ENCODE measurements around the gene HLA-B.

HLA-B gene

DNA sequence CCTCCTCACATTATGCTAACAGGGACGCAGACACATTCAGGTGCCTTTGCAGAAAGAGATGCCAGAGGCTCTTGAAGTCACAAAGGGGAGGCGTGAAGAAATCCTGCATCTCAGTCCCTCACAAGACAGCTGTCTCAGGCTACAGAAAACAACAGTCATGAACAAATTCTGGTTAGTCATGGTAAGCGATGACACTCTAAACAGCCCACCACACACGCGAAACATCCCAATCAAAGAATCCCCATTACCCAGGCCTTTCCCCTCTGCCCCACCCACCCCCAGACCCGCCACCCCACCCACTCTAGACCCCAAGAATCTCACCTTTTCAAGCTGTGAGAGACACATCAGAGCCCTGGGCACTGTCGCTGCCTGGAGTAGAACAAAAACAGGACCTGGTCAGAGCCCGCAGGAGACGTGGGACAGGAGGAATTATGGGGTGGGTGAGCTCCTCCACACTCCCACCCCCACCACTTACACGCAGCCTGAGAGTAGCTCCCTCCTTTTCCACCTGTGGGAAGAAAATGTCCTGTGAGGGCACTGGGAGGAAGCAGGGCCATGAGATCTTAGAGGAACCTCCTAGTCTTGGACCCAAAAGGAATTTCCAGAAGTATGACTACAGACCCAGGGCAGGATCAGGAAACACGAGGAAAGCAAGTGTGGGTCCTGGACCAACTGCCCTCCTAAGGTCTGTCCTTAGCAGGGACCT lies 2.7 kb downstream of the HLA-B start:
- Histone ChIP-seq H3K4ac (ENCODE audit: low read depth, low read length) (no peak overlapping the region), H3K27me3 (ENCODE audit: insufficient read depth, low read length, poor library complexity) (peaks cover 12% of the 10 kb centered on the region), H3K18ac (ENCODE audit: low read length) (no peak overlapping the region), H2BK5ac (ENCODE audit: low read length) (no peak overlapping the region), H3K79me1 (ENCODE audit: low read length) (no peaks in the 10 kb centered on the region), H4K8ac (ENCODE audit: low read depth, low read length) (no peak overlapping the region), H3K4me2 (ENCODE audit: low read length) (no peak overlapping the region), H3K79me2 (ENCODE audit: control insufficient read depth, insufficient read depth, low read length) (no peaks in the 10 kb centered on the region), H3K27ac (ENCODE audit: low read depth, low read length) (no peak overlapping the region), H2BK15ac (replicated peaks; ENCODE audit: low read depth) (no peak overlapping the region), H2AK5ac (ENCODE audit: low read length) (no peak overlapping the region), H2BK120ac (ENCODE audit: low read depth, low read length) (no peak overlapping the region), H3K36me3 (ENCODE audit: control insufficient read depth, insufficient read depth, low read length) (no peaks in the 10 kb centered on the region), H3K23ac (ENCODE audit: low read length) (no peak overlapping the region), H3K4me1 (ENCODE audit: control insufficient read depth, low read depth, low read length) (no peaks in the 10 kb centered on the region), H3K56ac (ENCODE audit: low read length) (no peak overlapping the region), H3K9ac (ENCODE audit: low read length) (no peak overlapping the region), H4K5ac (ENCODE audit: low read length) (no peak overlapping the region), H3K4me3 (ENCODE audit: low read length) (no peak overlapping the region)
- no CpG with 5 or more reads among the region's 11 CpGs for WGBS (ENCODE audit: extremely low coverage, insufficient coverage, low lambda C conversion rate)
- no peak for DNase-seq

GRCh38 chr6:31353384-31353945 lies 3.5 kb downstream of the HLA-B start:
- Histone ChIP-seq H2BK120ac (ENCODE audit: low read depth, low read length) (no peak overlapping the region), H3K79me2 (ENCODE audit: control insufficient read depth, insufficient read depth, low read length) (no peaks in the 10 kb centered on the region), H3K27ac (ENCODE audit: low read depth, low read length) (no peak overlapping the region), H3K23ac (ENCODE audit: low read length) (no peak overlapping the region), H2AK5ac (ENCODE audit: low read length) (no peak overlapping the region), H3K9ac (ENCODE audit: low read length) (no peak overlapping the region), H3K18ac (ENCODE audit: low read length) (no peak overlapping the region), H3K56ac (ENCODE audit: low read length) (no peak overlapping the region), H3K4me3 (ENCODE audit: low read length) (no peak overlapping the region), H3K4ac (ENCODE audit: low read depth, low read length) (no peak overlapping the region), H3K36me3 (ENCODE audit: control insufficient read depth, insufficient read depth, low read length) (no peaks in the 10 kb centered on the region), H3K4me1 (ENCODE audit: control insufficient read depth, low read depth, low read length) (no peaks in the 10 kb centered on the region), H4K8ac (ENCODE audit: low read depth, low read length) (no peak overlapping the region), H3K27me3 (ENCODE audit: insufficient read depth, low read length, poor library complexity) (peaks cover 10% of the 10 kb centered on the region), H3K79me1 (ENCODE audit: low read length) (no peaks in the 10 kb centered on the region), H4K5ac (ENCODE audit: low read length) (no peak overlapping the region), H2BK5ac (ENCODE audit: low read length) (no peak overlapping the region), H2BK15ac (replicated peaks; ENCODE audit: low read depth) (no peak overlapping the region), H3K4me2 (ENCODE audit: low read length) (no peak overlapping the region)
- no peak for DNase-seq
- WGBS (ENCODE audit: extremely low coverage, insufficient coverage, low lambda C conversion rate), result no CpG with 5 or more reads among the region's 6 CpGs

DNA sequence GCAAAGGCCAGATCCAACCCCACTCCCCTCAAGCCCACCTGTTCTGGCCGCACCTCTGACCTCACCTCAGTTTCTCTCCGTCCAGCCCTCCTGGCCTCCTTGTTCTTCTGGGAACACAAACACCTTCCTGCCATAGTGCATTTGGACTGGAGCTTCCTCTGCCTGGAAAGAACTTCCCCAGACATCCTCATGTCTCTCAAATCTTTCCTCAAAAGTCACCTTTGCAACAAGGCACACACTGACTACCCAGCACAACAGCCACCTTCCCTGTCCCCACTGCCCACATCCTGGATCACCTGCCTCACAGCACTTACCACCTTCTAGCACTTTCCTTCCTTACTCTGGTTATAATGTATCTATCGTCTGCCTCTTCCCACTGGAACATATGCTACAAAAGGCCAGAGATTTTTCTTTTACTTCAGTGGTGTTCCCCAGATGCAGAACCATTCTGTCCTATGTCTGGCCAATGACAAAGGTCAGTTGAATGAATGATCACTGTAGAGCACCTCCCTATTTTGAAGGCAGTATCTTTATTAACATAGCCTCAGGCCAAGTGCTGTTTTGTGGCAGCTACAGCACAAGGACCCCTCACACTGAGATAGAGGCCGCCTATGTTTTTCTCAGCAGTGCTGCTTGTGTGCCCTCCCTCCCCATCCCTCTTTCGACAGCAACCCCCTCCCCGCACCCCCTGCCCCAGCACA lies 4.1 kb downstream of the HLA-B start:
- no CpG with 5 or more reads among the region's 6 CpGs for WGBS (ENCODE audit: extremely low coverage, insufficient coverage, low lambda C conversion rate)
- Histone ChIP-seq H3K18ac (ENCODE audit: low read length) (no peak overlapping the region), H3K79me1 (ENCODE audit: low read length) (no peaks in the 10 kb centered on the region), H2AK5ac (ENCODE audit: low read length) (no peak overlapping the region), H3K4me2 (ENCODE audit: low read length) (no peak overlapping the region), H3K4ac (ENCODE audit: low read depth, low read length) (no peak overlapping the region), H4K5ac (ENCODE audit: low read length) (no peak overlapping the region), H3K23ac (ENCODE audit: low read length) (no peak overlapping the region), H3K27ac (ENCODE audit: low read depth, low read length) (no peak overlapping the region), H2BK15ac (replicated peaks; ENCODE audit: low read depth) (no peak overlapping the region), H4K8ac (ENCODE audit: low read depth, low read length) (no peak overlapping the region), H3K79me2 (ENCODE audit: control insufficient read depth, insufficient read depth, low read length) (no peaks in the 10 kb centered on the region), H3K9ac (ENCODE audit: low read length) (no peak overlapping the region), H3K36me3 (ENCODE audit: control insufficient read depth, insufficient read depth, low read length) (no peaks in the 10 kb centered on the region), H3K4me3 (ENCODE audit: low read length) (no peak overlapping the region), H3K56ac (ENCODE audit: low read length) (no peak overlapping the region), H2BK5ac (ENCODE audit: low read length) (no peak overlapping the region), H3K4me1 (ENCODE audit: control insufficient read depth, low read depth, low read length) (no peaks in the 10 kb centered on the region), H3K27me3 (ENCODE audit: insufficient read depth, low read length, poor library complexity) (peaks cover 6% of the 10 kb centered on the region), H2BK120ac (ENCODE audit: low read depth, low read length) (no peak overlapping the region)
- DNase-seq, result no peak

DNA sequence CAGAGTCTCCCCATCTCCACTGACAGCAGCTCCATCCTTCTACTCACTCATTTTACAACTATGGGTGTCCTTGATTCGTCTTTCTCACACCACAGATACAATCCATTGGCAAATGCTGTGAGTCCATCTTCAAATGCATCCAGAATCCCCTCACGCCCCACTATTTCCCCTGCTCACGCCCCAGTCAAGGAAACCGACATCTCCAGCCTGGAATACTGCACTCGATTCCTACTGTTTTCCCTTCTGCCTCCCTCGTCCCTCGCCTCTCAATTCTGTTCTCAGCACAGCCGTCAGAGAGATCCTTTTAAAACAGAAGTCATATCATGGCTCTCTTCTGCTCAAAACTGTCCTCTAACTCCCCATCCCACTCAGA lies 4.7 kb downstream of the HLA-B start:
- Histone ChIP-seq H3K4me2 (ENCODE audit: low read length) (no peak overlapping the region), H3K9ac (ENCODE audit: low read length) (no peak overlapping the region), H3K4ac (ENCODE audit: low read depth, low read length) (no peak overlapping the region), H2BK5ac (ENCODE audit: low read length) (no peak overlapping the region), H2BK15ac (replicated peaks; ENCODE audit: low read depth) (no peak overlapping the region), H2BK120ac (ENCODE audit: low read depth, low read length) (no peak overlapping the region), H2AK5ac (ENCODE audit: low read length) (no peak overlapping the region), H3K4me1 (ENCODE audit: control insufficient read depth, low read depth, low read length) (no peaks in the 10 kb centered on the region), H3K27me3 (ENCODE audit: insufficient read depth, low read length, poor library complexity) (peaks cover 5% of the 10 kb centered on the region), H3K36me3 (ENCODE audit: control insufficient read depth, insufficient read depth, low read length) (no peaks in the 10 kb centered on the region), H4K8ac (ENCODE audit: low read depth, low read length) (no peak overlapping the region), H3K56ac (ENCODE audit: low read length) (no peak overlapping the region), H3K23ac (ENCODE audit: low read length) (no peak overlapping the region), H3K27ac (ENCODE audit: low read depth, low read length) (no peak overlapping the region), H4K5ac (ENCODE audit: low read length) (no peak overlapping the region), H3K79me1 (ENCODE audit: low read length) (no peaks in the 10 kb centered on the region), H3K4me3 (ENCODE audit: low read length) (no peak overlapping the region), H3K18ac (ENCODE audit: low read length) (no peak overlapping the region), H3K79me2 (ENCODE audit: control insufficient read depth, insufficient read depth, low read length) (no peaks in the 10 kb centered on the region)
- WGBS (ENCODE audit: extremely low coverage, insufficient coverage, low lambda C conversion rate), result no CpG with 5 or more reads among the region's 8 CpGs
- no peak for DNase-seq

DNA sequence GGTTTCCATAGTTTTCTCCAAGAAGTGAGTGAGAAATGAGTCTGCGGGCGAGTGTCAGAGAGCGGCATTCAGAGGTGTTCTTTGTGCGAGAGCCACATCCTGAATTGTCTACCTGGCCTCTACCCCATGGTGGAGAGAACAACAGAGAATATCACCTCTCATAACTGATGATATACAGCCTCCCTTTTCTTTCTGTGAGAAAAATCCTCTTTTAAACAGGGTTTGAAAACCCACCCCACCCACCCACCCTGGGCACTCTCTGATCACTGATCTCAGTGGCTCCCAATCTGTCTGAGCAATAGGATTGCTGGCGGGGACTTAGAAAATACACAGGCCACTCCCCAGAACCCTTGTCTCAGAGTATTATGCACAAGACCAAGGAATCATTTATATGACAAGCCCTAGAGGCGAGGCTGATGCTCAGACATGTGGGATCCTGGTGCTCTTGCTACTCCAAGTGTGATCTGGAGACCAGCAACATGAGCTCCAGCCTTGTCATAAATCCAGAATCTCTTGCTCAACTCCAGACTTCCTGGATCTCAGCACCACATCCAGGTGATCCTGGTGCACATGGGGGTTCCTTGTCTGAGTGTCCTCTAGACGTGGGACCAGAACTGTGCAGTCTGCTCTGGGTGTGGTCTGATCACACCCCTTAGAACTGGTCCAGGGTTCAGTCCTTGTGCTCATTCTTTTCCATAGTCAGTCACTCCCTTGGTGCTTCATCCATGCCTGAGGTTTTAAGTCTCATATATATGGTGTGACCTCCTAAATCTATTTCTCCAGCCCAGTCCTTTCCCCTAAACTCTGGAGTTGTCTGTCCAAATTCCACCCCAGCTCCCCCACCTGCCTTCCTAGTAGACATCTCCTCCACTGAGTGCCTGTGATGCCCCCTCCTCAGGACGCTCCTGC lies 5.3 kb downstream of the HLA-B start:
- Histone ChIP-seq H3K9ac (ENCODE audit: low read length) (no peak overlapping the region), H2BK15ac (replicated peaks; ENCODE audit: low read depth) (no peak overlapping the region), H3K79me1 (ENCODE audit: low read length) (no peaks in the 10 kb centered on the region), H3K23ac (ENCODE audit: low read length) (no peak overlapping the region), H3K56ac (ENCODE audit: low read length) (no peak overlapping the region), H2BK120ac (ENCODE audit: low read depth, low read length) (no peak overlapping the region), H3K4me1 (ENCODE audit: control insufficient read depth, low read depth, low read length) (no peaks in the 10 kb centered on the region), H3K4me3 (ENCODE audit: low read length) (no peak overlapping the region), H3K27ac (ENCODE audit: low read depth, low read length) (no peak overlapping the region), H4K8ac (ENCODE audit: low read depth, low read length) (no peak overlapping the region), H3K27me3 (ENCODE audit: insufficient read depth, low read length, poor library complexity) (peaks cover 5% of the 10 kb centered on the region), H2AK5ac (ENCODE audit: low read length) (no peak overlapping the region), H2BK5ac (ENCODE audit: low read length) (no peak overlapping the region), H4K5ac (ENCODE audit: low read length) (no peak overlapping the region), H3K36me3 (ENCODE audit: control insufficient read depth, insufficient read depth, low read length) (no peaks in the 10 kb centered on the region), H3K4me2 (ENCODE audit: low read length) (no peak overlapping the region), H3K4ac (ENCODE audit: low read depth, low read length) (no peak overlapping the region), H3K79me2 (ENCODE audit: control insufficient read depth, insufficient read depth, low read length) (no peaks in the 10 kb centered on the region), H3K18ac (ENCODE audit: low read length) (no peak overlapping the region)
- DNase-seq, result no peak
- no CpG with 5 or more reads among the region's 8 CpGs for WGBS (ENCODE audit: extremely low coverage, insufficient coverage, low lambda C conversion rate)
